Fibroblast of lung (primary cell): ENCODE data around the gene SMIM21. TPM values are rescaled to one million over a fixed set of nuclear protein-coding genes. Genes with fewer than 3 reads are reported as not detected.

Experiments
- DNase-seq, 2 donors: peaks; one replicate each; pipeline versions ENCODE4 v3.0.0 to v3.0.0-alpha.2; 2010; ENCODE audit warnings: low read depth in 2 of 2
- H2AFZ ChIP-seq: 2 replicates; pipeline ENCODE4 v1.5.1; 2012; ENCODE audit warnings: low read length, control low read depth, inconsistent platforms
- H3K27ac ChIP-seq: 2 replicates; pipeline ENCODE4 v1.5.1; 2011; ENCODE audit warnings: low read length, control low read depth; ENCODE audit not compliant: insufficient read depth
- H3K27me3 ChIP-seq: 2 replicates; pipeline ENCODE4 v1.5.1; 2011; ENCODE audit warnings: mild to moderate bottlenecking, low read length; ENCODE audit not compliant: control insufficient read depth, insufficient read depth
- H3K36me3 ChIP-seq: 2 replicates; pipeline ENCODE4 v1.5.1; 2011; ENCODE audit warnings: low read length; ENCODE audit not compliant: control insufficient read depth, insufficient read depth
- H3K4me1 ChIP-seq: 2 replicates; pipeline ENCODE4 v1.5.1; 2011; ENCODE audit warnings: low read length; ENCODE audit not compliant: control insufficient read depth, insufficient read depth; ENCODE audit errors: extremely low read depth
- H3K4me2 ChIP-seq: 2 replicates; pipeline ENCODE4 v1.5.1; 2011; ENCODE audit warnings: low read length, control low read depth; ENCODE audit not compliant: insufficient read depth; ENCODE audit errors: extremely low read depth
- H3K4me3 ChIP-seq, 4 experiments: fragments of 200-600 bp in 1 of 4; sonication (generic) in 1 of 4; replicated peaks in 1 of 4; 2 replicates each; pipeline ENCODE4 v1.5.1; 2011 to 2016; ENCODE audit warnings: low read length in 4 of 4, low read depth in 3 of 4, mild to moderate bottlenecking in 3 of 4, control low read depth in 2 of 4, inconsistent platforms in 1 of 4, mixed read lengths in 1 of 4; ENCODE audit not compliant: insufficient read depth in 1 of 4; ENCODE audit errors: control extremely low read depth in 1 of 4
- H3K79me2 ChIP-seq: 2 replicates; pipeline ENCODE4 v1.5.1; 2012; ENCODE audit warnings: mild to moderate bottlenecking, low read length, inconsistent platforms; ENCODE audit not compliant: control insufficient read depth, insufficient read depth
- H3K9ac ChIP-seq: 2 replicates; pipeline ENCODE4 v1.5.1; 2011; ENCODE audit warnings: mild to moderate bottlenecking, low read length, control low read depth; ENCODE audit not compliant: insufficient read depth
- H3K9me3 ChIP-seq: 2 replicates; pipeline ENCODE4 v1.5.1; 2012; ENCODE audit warnings: low read depth, low read length; ENCODE audit not compliant: control insufficient read depth, insufficient read depth
- H4K20me1 ChIP-seq: 2 replicates; pipeline ENCODE4 v1.5.1; 2011; ENCODE audit warnings: low read length; ENCODE audit not compliant: control insufficient read depth, insufficient read depth; ENCODE audit errors: extremely low read depth
- CTCF ChIP-seq, 2 donors: IDR thresholded peaks in 1 of 2; conservative IDR thresholded peaks in 1 of 2; 1 replicate in 1 of 2; 2 replicates in 1 of 2; pipeline ENCODE4 v1.5.1; 2011 to 2012; ENCODE audit warnings: low read length in 2 of 2, control low read depth in 1 of 2, inconsistent platforms in 1 of 2, low read depth in 1 of 2, mild to moderate bottlenecking in 1 of 2
- EZH2 ChIP-seq: IDR thresholded peaks from 2 replicates; pipeline ENCODE4 v1.5.1; 2012; ENCODE audit warnings: low read length, control low read depth, mild to moderate bottlenecking; ENCODE audit errors: missing control alignments
- polyA plus RNA-seq, 2 donors: library from polyadenylated mRNA; depleted of rRNA in 1 of 2; stranded (reverse) in 1 of 2; unstranded in 1 of 2; fragments of >200 nt; gene quantifications; 2 replicates each; pipeline ENCODE4 v1.2.1, GENCODE V29; 2011 to 2012; ENCODE audit warnings: missing spikeins in 1 of 2
- total RNA-seq: library from RNA; depleted of rRNA; stranded (reverse); fragments of >200 nt; gene quantifications from 2 replicates; pipeline ENCODE4 v1.2.1, GENCODE V29; 2014

SMIM21 gene
- total and polyA plus RNA-seq, 2 donors (not counting 1 experiment from before 2014, with no cell fraction given), result not detected

- Histone ChIP-seq H2AFZ (no peak overlapping the region), H3K36me3 (no peaks in the 10 kb centered on the region), H3K4me3 (no peak overlapping the region), H3K27ac (no peak overlapping the region), H4K20me1 (no peaks in the 10 kb centered on the region), H3K9ac (no peak overlapping the region), H3K27me3 (peaks cover 4% of the 10 kb centered on the region), H3K4me2 (no peak overlapping the region), H3K9me3 (no peaks in the 10 kb centered on the region), H3K79me2 (no peaks in the 10 kb centered on the region), H3K4me1 (no peaks in the 10 kb centered on the region)
- no peak for TF ChIP-seq EZH2
- no peak for TF ChIP-seq CTCF (conservative IDR thresholded peaks at IDR 0.05 in 1 of 2, IDR thresholded peaks at IDR 0.05 in 1 of 2; ENCODE audit: low read depth in 1 of 2, low read length in 2 of 2)
- peak in 1 of 2 donors; percentile 90 for DNase-seq
Measured at GRCh38 chr18:75429975-75430374, 2.5 kb upstream of the SMIM21 start.

- Histone ChIP-seq H3K9me3 (no peaks in the 10 kb centered on the region), H2AFZ (no peak overlapping the region), H3K9ac (no peak overlapping the region), H3K36me3 (no peaks in the 10 kb centered on the region), H4K20me1 (no peaks in the 10 kb centered on the region), H3K27ac (no peak overlapping the region), H3K27me3 (peaks cover 4% of the 10 kb centered on the region), H3K79me2 (no peaks in the 10 kb centered on the region), H3K4me2 (no peak overlapping the region), H3K4me3 (no peak overlapping the region), H3K4me1 (no peaks in the 10 kb centered on the region)
- TF ChIP-seq EZH2 (no peak), CTCF (conservative IDR thresholded peaks at IDR 0.05 in 1 of 2, IDR thresholded peaks at IDR 0.05 in 1 of 2; ENCODE audit: low read depth in 1 of 2, low read length in 2 of 2) (no peak)
- DNase-seq, result no peak
Measured at GRCh38 chr18:75428490-75428889, 987 bp upstream of the SMIM21 start.

GRCh38 chr18:75422341-75422910 is 5.1 kb downstream of the SMIM21 start:
- H4K20me1 ChIP-seq, result no peaks in the 10 kb centered on the region
- no peak for TF ChIP-seq CTCF (conservative IDR thresholded peaks at IDR 0.05 in 1 of 2, IDR thresholded peaks at IDR 0.05 in 1 of 2; ENCODE audit: low read depth in 1 of 2, low read length in 2 of 2)
- TF ChIP-seq EZH2, result no peak
- H3K4me2 ChIP-seq, result no peak overlapping the region
- no peaks in the 10 kb centered on the region for H3K4me1 ChIP-seq
- H3K4me3 ChIP-seq, result no peak overlapping the region
- H3K27ac ChIP-seq, result no peak overlapping the region
- no peaks in the 10 kb centered on the region for H3K79me2 ChIP-seq
- DNase-seq, result peak; percentile 27 to 30
- H3K9me3 ChIP-seq, result no peaks in the 10 kb centered on the region
- no peaks in the 10 kb centered on the region for H3K27me3 ChIP-seq
- no peak overlapping the region for H3K9ac ChIP-seq
- no peaks in the 10 kb centered on the region for H3K36me3 ChIP-seq
- no peak overlapping the region for H2AFZ ChIP-seq
